Epithelial cell of proximal tubule (primary cell): ENCODE results near the gene FTMT. TPM values are rescaled to one million over a fixed set of nuclear protein-coding genes. Genes with fewer than 3 reads are reported as not detected.

ENCODE experiments used
- total RNA-seq: library from RNA; depleted of rRNA; stranded (reverse); fragments of >200 nt; gene quantifications from 2 replicates; pipeline ENCODE4 v1.2.3, GENCODE V29; 2015

The FTMT gene
- total RNA-seq, 1 donor from 2014 or later: not detected

Other genes with a start within 250 kb of the FTMT start
- 12.9 and 18.7 TPM in 2 replicates for gene SRFBP1, start 110.1 kb downstream of the FTMT start, total RNA-seq
- gene LOX, start 226.4 kb downstream of the FTMT start, total RNA-seq: 6.1 and 14.9 TPM in 2 replicates